Hematopoietic multipotent progenitor cell treated with erythropoietin and hydrocortisone succinate and interleukin-3 and kit ligand, for 4 days (in vitro differentiated cells): ENCODE measurements around the gene UCP2.

Experiments
- DNase-seq: peaks from one replicate; pipeline ENCODE4 v3.0.0-alpha.2; 2015

UCP2 gene

DNA sequence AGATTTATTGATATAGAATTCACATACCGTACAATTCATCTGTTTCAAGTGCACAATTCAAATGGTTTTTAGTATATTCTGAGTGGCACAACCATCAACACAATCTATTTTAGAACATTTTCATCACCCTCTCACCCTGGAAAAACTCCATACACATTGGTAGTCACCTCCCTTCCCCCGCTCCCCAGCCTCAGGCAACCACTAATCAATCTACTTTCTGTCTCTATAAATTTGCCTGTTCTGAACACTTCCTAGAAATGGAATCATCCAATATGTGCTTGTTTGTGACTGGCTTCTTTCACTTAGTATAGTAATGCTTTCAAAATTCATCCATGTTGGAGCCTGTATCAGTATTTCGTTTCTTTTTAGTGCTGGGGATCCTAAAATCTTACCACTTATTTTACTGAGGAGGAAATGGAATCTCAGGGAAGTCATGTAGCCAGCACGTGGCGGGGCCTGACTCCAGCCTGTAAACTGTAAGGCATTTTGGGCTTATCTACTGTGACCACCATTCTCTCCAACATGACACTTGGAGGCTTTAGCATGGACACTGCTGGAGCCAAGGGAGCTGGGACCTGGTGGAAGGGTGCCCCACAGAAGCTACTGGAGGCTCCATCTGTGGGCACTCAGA lies 27.1 kb upstream of the UCP2 start:
- peak; percentile 42 for DNase-seq

DNA sequence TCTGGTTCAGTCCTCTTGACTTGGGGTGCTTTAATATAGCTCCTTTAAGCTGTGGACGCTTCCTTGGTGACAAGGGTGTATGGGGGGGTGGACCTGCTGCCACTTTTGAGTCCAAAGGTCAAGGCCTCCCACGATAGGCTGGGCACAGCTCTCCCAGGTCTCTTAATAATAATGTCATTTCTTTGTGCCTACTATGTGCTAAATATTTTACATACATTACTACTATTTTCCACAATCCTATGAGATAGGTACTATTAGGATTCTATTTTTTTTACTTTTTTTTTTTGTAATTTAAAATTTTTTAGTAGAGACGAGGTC lies 26.5 kb upstream of the UCP2 start:
- DNase-seq: no peak

DNA sequence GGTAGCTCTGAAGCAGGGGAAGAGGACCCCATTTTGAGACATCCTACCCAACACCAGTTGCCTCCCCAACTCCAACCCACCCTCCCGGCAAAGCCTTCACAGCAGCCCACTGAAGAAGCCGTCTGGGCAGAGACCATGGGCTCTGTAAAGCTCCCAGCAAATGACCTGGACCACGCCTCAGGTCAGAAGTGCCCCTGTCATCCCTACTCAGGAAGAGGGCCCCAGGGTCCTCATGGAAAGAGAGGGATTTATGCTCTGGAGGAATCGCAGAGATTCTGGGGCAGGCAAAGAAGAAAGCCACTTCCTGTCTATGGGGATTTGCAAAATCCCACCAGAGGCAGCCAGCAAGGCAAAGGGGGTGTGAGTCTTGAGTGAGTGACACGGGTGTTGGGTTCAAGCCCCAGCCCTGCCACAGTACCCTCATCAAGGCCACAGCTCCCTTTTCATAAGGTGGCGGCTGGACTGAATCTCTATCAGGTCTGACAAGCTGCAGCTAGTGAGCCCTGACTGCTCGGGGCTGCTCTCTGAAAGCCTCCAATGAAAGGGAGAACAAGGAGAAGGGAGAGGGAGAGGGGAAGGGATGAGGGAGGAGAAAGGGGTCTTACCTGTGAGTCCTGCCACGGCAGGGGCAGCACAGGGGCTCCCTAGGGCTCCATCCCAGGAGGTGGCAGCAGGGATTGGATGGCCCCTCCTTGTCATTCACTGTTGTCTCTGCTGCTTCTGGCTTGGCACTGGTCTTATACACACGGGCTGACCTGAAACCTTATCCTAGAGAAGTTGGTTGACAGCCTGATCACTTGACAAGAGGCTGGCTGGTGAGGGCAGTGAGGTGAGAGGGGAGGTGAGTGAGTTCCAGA lies 26.0 kb upstream of the UCP2 start, which contains the start of gene UCP3:
Gene UCP3 (minus strand): TSS at position 713 of the 857 bp plus-strand sequence. CDS start 2,043 bp downstream, outside the sequence.
- no peak for DNase-seq

DNA sequence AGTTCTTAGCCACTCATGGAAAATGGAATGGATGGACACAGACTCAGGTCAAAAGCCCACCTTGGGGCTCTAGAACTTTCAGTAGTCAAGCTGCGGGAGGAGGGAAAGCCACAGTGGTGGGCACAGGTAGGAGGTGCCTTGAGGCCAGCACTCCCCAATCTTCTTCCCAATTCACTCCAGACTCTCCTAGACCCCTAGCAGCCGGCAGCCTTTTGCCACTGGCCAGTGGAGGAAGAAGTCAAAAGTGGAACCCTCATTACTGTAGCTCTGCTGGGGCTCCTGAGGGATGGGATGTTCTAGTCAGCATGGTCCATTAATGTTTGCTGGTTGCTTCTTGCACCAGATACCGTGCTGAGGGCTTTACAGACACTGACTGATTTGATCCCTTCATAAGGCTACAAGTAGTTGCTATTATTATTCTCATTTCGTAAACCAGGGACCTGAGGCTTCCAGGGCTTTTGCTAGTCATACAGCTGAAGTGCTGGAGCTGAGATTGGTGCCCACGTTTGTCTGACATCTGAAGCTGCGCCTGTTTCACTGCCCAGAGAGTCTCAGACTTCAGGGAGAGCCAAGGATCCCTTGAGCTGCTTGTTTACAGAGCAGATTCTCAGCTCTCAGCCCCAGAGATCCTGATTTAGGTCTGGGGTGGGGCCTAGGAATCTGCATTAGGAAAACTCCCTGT lies 25.2 kb upstream of the UCP2 start:
- no peak for DNase-seq

DNA sequence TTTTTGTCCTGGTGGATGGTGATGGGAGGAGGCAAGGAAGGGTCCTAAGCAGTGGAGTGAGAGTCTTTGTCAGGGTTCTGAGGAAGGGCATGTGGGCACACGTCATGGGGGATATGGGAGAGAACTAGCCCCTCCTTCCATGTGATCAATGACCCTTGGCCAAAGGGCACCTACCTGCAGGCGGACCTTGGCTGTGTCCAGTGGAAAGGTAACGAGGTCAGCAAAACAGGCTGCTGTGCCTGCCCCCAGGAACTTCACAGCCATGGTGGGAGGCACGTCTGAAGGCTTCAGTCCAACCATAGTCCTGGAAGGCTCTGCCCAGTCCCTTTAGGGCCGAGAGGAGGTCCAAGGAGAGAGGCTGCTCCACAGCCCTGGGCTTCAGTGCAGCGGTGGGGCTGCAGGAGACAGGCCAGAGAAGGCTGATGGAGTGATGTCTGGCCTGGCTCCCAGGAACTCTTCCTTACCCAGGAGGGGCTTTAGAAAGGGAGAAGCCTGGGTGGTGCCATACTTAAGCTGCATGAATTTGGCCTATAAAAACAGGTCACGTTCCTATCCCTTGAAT lies 24.2 kb upstream of the UCP2 start:
- DNase-seq: no peak

DNA sequence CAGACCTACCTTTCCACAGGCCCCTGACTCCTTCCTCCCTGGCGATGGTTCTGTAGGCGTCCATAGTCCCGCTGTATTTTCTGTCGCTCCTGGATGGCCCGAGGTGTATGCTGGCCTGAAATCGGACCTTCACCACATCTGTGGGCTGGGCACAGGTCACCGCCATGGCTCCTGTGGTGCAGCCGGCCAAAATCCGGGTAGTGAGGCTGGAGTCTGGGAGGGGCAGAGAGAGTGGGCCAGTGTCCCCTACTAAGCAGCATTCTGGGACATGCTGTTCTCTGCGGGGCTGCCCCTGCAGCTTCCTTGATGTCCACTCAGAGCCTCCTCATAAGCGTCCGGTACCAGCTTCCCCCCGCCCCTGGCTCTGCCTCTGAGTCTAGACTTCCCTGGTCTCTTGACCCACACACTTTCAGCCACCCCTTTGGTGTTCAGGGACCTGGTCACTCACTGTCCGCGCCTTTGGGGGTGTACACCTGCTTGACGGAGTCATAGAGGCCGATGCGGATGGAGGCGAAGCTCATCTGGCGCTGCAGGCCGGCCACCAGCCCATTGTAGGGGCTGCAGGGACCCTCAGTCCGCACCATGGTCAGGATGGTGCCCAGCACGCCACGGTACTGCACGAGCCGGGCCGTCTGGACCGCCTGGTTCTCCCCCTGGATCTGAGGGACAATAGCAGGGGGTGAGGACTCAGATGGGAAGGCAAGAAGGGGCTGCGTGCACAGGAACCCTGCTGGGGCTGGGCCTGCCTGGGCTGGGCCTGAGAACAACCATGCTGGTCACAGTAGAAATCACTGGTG lies 23.3 kb upstream of the UCP2 start:
- no peak for DNase-seq

DNA sequence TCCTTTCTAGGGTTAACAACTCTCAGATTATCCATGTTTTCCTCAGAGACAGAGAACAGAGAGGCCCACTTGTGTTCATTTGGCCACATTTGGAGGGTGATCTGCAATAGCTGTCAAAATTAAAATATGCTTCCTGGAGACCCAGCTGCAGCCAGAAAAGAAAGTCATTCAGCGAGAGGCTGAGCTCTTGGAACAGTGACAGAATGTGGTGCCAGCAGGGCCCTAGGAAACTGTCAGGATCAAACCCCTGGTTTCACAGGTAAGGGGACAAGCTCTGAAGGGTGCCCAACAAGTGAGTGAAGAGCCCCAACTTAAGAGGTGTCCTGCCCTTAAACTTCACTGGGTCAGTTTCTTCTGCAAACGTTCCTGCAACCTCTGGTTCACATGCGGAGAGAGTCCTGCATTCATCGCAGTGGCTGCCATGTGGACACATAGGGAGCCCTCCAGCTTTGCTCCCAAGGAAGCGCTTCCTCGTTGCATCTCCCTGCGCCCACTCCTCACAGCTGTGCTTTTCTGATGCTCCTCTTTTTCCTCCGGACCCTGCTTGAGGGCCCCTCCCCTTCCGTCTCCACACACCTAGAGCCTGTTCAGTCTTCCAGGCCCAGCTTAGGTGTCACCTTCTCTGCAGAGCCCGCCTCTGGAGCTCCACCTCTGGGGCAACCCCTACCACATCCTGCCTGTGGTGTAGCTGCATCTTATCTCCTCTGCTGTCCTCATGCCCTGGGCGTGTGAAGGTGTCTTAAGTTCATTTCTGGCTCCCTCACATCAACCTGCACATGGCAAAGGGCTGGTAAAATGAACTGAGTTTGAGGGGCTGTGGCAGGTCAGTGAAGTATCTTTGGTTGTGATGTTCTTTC lies 22.3 kb upstream of the UCP2 start:
- peak; percentile 87 for DNase-seq

DNA sequence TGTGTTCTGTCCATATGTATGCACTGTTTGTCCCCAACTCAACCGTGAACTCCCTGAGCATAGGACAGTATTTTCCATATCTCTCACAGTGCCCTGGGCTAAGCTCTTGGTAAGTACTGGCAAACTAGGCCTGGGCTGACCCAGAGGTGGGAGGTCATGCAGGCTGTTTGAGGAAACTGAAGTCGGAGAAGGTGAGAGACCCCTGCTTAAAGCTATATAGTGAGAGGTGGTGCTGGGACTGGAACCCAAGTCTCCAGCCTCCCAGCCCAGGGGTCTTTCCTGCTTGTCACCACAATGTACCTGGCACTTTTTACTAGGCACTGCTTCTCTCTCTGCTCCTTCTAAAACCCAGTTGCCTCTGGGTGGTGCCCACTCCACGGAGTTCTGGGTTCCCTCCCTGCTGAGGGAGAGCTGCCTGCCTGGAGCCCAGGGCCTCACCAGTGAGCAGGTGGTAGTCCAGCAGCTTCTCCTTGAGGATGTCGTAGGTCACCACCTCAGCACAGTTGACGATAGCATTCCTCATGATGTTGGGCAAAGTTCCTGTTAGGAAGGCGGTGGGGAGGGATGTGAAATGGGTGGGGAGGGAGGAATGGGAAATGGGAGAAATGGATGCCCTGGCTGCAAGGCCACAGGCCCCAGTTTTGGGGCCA lies 21.5 kb upstream of the UCP2 start:
- DNase-seq: no peak

DNA sequence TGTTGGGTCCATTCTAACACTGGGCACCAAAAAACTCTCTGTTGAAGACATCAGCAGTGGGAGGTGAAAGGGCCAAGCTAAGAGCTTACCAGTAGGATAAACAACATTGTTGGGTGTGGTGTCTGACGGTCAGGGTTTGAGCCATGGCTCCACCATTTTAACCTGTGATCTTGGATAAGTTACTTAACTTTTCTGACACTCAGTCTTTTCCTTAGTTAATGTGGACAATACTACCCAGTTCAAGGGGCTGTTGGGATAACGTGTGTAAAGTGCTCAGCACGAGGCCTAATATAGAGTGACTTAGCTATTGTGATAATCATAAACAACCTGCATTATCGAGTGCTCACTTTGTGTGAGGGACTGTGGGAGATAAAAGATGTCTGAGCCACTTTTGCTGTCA lies 20.2 kb upstream of the UCP2 start:
- DNase-seq: no peak

DNA sequence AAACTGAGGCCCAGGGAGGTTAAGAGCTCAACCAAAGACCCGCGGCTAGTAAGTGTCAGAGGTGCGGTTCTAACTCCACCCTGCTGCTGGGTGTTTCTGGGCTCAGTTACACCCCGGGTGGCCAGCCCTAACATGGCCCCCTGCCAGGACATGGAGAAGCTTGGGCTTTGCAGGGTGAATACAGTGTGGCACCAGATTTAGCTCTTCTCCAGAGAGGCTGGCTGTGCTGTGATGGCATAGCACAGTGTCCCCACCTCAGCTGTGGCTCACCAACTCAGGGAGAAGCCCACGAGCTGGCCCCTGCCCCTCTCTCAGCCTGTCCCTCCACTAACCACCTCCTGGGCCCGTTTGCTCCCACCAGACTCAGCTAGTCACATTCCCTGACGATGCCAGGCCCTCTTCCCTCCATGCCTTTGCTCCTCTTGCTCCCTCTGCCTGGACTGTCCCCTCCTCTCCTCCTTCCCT lies 19.2 kb upstream of the UCP2 start:
- peak; percentile 55 for DNase-seq

DNA sequence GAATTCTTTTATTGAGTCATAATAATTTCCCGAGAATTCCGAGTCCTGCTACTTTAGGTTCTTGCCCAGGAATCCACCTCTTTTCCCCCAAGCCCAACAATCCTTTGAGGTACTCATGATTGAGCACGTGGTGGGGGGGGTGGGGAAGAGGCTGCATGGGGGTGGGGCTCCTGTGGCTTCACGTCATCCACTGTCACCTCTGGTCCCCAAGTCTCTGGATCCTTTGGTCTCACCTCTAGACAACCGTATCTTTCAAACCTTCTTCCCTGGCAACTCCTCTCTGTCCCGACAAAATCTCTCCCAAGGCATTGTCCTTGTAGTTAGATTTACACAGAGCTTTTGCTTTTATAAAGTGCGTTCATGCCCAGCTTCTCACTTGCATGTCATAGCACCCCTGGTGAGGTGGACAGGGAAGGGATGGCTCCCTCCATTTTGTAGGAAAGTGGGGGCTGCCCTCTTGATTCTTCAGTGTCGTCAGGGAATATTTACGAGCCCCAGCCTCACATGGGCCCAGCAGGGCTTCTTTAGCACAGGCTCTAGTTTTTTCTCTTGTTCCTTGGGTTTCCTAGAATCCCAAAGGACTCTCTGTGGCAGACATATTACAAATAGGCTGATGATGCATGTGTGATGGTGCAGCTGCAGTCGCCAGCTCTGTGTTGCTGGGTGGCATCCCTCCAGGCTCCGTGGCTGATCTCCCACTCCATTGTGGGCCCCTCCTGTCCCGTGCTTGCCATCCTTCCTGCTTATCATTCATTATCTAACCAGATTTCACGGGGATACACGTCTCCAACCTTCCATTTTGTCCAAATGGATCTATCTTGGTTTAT lies 17.9 kb upstream of the UCP2 start:
- no peak for DNase-seq

DNA sequence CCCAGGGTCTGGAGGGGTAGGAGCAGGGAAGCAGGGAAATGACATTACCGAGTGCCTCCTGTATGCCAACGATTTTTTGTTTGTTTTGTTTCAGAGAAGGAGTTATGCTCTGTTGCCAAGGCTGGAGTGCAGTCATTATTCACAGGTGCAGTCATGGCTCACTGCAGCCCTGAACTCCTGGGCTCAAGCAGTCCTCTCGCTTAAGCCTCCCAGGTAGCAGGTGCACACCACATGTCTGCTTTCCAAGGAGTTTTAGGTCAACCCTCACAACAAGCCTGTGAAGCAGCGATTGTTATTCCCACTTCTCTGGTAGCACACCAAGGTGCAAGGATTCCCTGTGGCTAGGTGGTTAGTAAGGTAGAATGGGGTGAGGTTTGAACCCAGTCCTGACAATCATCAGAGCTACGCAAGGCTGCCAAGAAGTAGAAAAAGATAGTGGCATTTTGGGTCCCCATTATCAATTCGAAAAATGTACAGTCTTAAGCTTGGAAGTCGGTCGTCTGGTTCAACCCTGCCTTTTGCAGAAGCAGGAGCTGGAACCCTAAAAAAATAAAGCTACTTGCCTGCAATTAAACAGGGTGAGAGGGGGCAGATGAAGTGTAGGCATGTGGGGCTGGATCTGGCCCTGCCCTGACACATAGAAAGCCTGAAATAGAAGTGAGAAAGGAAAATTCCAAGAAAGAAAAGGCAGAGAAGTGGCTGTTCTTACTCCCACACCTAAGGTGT lies 17.1 kb upstream of the UCP2 start:
- DNase-seq: no peak

DNA sequence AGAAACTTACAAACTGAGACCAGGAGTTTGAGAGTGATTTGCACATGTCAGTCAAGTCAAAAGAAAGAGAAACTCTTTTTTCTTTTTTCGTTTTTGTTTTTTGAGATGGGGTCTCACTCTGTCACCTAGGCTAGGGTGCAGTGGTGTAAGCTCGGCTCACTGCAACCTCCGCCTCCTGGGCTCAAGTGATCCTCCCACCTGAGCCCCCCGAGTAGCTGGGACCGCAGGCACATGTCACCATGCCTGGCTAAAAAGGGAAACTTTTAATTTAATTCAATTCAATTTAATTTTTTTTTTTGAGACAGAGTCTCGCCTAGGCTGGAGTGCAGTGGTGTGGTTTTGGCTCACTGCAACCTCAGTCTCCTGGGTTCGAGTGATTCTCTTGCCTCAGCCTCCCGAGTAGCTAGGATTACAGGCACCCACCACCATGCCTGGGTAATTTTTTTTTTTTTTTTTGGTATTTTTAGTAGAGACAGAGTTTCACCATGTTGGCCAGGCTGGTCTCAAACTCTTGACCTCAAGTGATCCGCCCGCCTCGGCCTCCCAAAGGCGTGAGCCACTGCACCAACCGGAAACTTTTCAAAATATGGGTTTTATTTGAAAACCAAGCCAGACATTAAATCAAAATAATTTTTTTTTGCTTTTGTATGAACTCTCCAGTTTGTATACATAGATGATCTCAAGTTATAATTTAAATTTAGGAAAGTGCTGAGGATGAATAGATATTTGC lies 16.4 kb upstream of the UCP2 start:
- DNase-seq: no peak

DNA sequence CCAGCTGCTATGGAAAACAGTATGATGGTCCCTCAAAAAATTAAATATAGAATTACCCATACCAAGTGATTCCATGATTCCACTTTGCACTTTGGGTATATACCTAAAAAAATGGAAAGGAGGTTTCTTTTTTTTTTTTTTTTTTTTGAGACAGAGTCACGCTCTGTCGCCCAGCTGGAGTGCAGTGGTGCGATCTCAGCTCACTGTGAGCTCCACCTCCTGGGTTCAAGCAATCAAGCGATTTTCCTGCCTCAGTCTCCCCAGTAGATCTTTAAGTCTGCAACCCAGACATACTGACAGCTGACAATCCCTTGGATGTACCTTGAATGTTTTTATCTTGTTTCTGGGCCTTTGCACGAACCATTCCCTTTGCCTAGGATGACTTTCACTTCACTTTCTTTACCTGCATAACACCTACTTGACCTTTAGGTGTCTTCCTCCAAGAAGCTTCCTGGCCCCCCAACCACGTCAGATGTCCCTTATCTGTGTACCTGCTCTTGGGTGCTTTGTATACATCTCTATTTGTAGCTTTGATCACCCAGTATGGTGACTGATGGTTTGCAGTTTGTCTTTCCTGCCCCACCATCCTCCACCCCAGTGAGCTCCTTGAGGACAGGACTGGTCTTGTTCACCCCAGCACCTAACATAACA lies 14.6 kb upstream of the UCP2 start:
- no peak for DNase-seq

DNA sequence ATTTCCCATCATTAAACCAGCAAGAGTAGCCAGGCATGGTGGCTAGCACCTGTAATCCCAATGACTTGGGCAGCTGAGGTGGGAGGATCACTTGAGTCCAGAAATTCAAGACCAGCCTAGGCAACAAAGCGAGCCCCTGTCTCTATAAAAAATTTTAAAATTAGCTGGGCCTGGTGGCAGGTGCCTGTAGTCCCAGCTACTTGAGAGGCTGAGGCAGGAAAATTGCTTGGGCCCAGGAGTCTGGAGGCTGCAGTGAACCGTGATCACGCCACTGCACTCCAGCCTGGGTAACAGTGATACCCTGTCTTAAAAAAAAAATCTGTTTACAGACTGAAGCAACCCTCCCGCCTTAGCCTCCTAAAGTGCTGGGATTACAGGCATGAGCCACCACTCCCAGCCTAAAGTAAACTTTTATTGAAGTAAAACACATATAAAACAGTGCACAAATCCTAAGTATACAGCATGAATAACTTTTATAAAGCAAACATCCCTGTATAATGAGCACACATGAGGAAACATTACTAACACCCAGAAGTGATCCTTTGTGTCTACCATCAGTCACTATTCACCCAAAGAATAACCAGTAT lies 13.6 kb upstream of the UCP2 start:
- DNase-seq: no peak

DNA sequence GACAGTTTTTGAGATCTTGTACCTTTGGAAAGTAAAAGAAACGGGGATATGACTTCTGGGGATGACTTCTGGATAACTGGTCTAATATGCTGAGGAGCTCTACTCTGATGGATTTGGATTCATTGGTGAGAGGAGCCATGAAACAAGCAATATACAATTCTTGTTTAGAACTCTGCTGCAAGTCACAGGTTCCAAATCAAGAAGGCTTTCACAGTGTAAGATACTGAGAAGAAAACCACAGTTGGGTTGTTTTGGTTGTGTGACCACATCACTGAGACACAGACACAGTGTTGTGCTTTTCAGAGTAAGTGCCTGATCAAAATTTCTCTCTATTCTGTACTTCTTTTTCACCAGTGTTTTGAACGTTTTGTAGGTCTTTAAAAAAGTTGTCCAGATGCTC lies 13.1 kb upstream of the UCP2 start:
- DNase-seq: no peak

DNA sequence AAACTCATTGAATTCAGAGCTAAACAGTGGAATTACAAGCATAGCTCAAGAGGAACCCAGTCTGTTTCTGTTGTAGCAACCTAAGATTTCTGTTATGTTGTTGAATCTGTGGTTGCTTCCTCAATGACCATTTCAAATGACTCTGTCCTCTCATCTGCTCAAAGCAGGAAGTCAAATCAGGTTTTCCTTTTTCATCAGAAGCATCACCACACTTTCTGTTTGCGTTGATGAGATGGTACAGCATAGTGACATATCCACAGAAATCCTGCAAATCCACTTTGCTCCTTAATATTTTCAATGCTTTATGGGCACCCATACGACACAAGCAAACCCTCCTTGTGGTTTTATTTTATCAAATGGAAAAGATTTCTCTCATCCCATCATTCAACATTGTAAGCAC lies 12.6 kb upstream of the UCP2 start:
- peak; percentile 69 for DNase-seq

DNA sequence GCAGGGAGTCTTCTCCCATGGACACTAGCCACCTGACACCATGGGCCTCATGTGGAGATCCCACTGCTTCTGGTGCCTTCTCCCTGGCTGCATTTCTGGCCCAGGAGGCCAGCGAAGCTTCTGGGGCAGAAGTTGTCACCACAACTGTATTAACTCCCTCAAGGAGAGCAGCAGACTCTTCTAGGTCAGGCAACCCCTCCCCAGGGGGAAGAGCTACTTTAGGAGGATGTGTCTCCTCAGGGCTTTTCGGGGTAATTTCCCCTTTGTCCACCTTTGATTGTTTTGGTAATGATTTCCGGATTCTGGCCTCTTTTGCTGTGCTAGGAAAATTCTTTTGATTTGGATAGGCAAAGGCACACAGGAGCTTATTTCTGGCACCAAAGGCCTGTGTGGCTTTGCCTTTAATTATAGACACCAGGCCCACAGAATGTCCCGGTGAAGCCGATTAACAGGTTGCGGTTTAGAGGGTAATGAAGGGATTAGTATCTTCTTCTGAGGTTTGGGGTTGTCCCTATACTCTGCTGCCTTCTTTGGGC lies 8.9 kb upstream of the UCP2 start:
- DNase-seq: no peak
